Mesenchymal stem cell (in vitro differentiated cells and primary cell): ENCODE measurements around the gene PAPOLG.
A peak's percentile ranks its signal among the peaks of the same experiment; 100 is the strongest.

Source experiments
- DNase-seq: peaks from one replicate; pipeline ENCODE4 v3.0.0-alpha.2; 2013
- H2AFZ ChIP-seq: one replicate; pipeline ENCODE4 v1.6.1; 2013; ENCODE audit warnings: low read depth, mild to moderate bottlenecking, control low read depth, inconsistent platforms, low read length, moderate library complexity
- H2AK5ac ChIP-seq: 2 replicates; pipeline ENCODE4 v1.6.1; 2013; ENCODE audit warnings: low read length, moderate library complexity, mild to moderate bottlenecking, inconsistent platforms; ENCODE audit not compliant: severe bottlenecking
- H2BK120ac ChIP-seq: one replicate; pipeline ENCODE4 v1.6.1; 2013; ENCODE audit warnings: low read depth, mild to moderate bottlenecking, inconsistent platforms, low read length, moderate library complexity
- H2BK12ac ChIP-seq, 2 experiments: one replicate each; pipeline ENCODE4 v1.6.1; 2013; ENCODE audit warnings: inconsistent platforms in 2 of 2, low read length in 2 of 2, mild to moderate bottlenecking in 2 of 2, moderate library complexity in 2 of 2, control low read depth in 1 of 2
- H2BK15ac ChIP-seq: one replicate; pipeline ENCODE4 v1.6.1; 2013; ENCODE audit warnings: mild to moderate bottlenecking, low read depth, inconsistent platforms; ENCODE audit not compliant: poor library complexity, severe bottlenecking
- H2BK5ac ChIP-seq: 2 replicates; pipeline ENCODE4 v1.6.1; 2013; ENCODE audit warnings: low read depth, mild to moderate bottlenecking, low read length, control low read depth, inconsistent platforms; ENCODE audit not compliant: poor library complexity, severe bottlenecking
- H3K14ac ChIP-seq, 2 experiments: one replicate each; pipeline ENCODE4 v1.6.1; 2013; ENCODE audit warnings: inconsistent platforms in 2 of 2, low read length in 2 of 2, control low read depth in 1 of 2, mild to moderate bottlenecking in 1 of 2, moderate library complexity in 1 of 2
- H3K18ac ChIP-seq, 2 experiments: one replicate each; pipeline ENCODE4 v1.6.1; 2013; ENCODE audit warnings: inconsistent platforms in 2 of 2, low read length in 2 of 2, control low read depth in 1 of 2, low read depth in 1 of 2, mild to moderate bottlenecking in 1 of 2
- H3K23ac ChIP-seq, 2 experiments: one replicate each; pipeline ENCODE4 v1.6.1; 2013; ENCODE audit warnings: inconsistent platforms in 2 of 2, low read length in 2 of 2, mild to moderate bottlenecking in 2 of 2, moderate library complexity in 2 of 2, control low read depth in 1 of 2
- H3K27ac ChIP-seq: 2 replicates; pipeline ENCODE4 v1.5.1; 2013; ENCODE audit warnings: mild to moderate bottlenecking, moderate library complexity, low read length, control low read depth, inconsistent platforms; ENCODE audit not compliant: poor library complexity, severe bottlenecking
- H3K27me3 ChIP-seq, 2 experiments: 2 replicates each; pipeline versions ENCODE4 v1.6.1 to v1.7.0; 2013; ENCODE audit warnings: low read length in 2 of 2, mild to moderate bottlenecking in 2 of 2, moderate library complexity in 2 of 2, control low read depth in 1 of 2, inconsistent platforms in 1 of 2; ENCODE audit not compliant: control insufficient read depth in 1 of 2, insufficient read depth in 1 of 2
- H3K36me3 ChIP-seq, 2 experiments: 2 replicates each; pipeline versions ENCODE4 v1.6.1 to v1.7.0; 2013; ENCODE audit warnings: low read length in 2 of 2, control low read depth in 1 of 2, inconsistent platforms in 1 of 2, low read depth in 1 of 2, mild to moderate bottlenecking in 1 of 2; ENCODE audit not compliant: insufficient read depth in 2 of 2, control insufficient read depth in 1 of 2
- H3K4ac ChIP-seq, 2 experiments: one replicate each; pipeline ENCODE4 v1.6.1; 2013; ENCODE audit warnings: inconsistent platforms in 2 of 2, low read length in 2 of 2, mild to moderate bottlenecking in 2 of 2, moderate library complexity in 2 of 2, control low read depth in 1 of 2, low read depth in 1 of 2
- H3K4me1 ChIP-seq: 2 replicates; pipeline ENCODE4 v1.6.1; 2013; ENCODE audit warnings: low read depth, low read length, control low read depth; ENCODE audit not compliant: control insufficient read depth, insufficient read depth
- H3K4me2 ChIP-seq: 2 replicates; pipeline ENCODE4 v1.6.1; 2013; ENCODE audit warnings: low read length, mild to moderate bottlenecking, inconsistent platforms; ENCODE audit not compliant: poor library complexity, severe bottlenecking
- H3K4me3 ChIP-seq, 2 experiments: 2 replicates each; pipeline versions ENCODE4 v1.5.1 to v1.7.0; 2013; ENCODE audit warnings: low read length in 2 of 2, mild to moderate bottlenecking in 2 of 2, control low read depth in 1 of 2, low read depth in 1 of 2; ENCODE audit not compliant: insufficient read depth in 1 of 2
- H3K79me1 ChIP-seq: replicated peaks from 2 replicates; pipeline ENCODE4 v1.6.1; 2013; ENCODE audit warnings: mild to moderate bottlenecking, control low read depth, low read length, inconsistent platforms; ENCODE audit not compliant: poor library complexity, severe bottlenecking
- H3K9ac ChIP-seq: 2 replicates; pipeline ENCODE4 v1.7.0; 2013; ENCODE audit warnings: mild to moderate bottlenecking, low read length, moderate library complexity
- H3K9me3 ChIP-seq: 2 replicates; pipeline ENCODE4 v1.7.0; 2013; ENCODE audit warnings: mild to moderate bottlenecking, low read length; ENCODE audit not compliant: control insufficient read depth
- H4K8ac ChIP-seq: one replicate; pipeline ENCODE4 v1.6.1; 2013; ENCODE audit warnings: inconsistent platforms, mild to moderate bottlenecking, low read length, moderate library complexity
- H4K91ac ChIP-seq: one replicate; pipeline ENCODE4 v1.6.1; 2013; ENCODE audit warnings: mild to moderate bottlenecking, low read length, inconsistent platforms
- WGBS: methylation state at CpG from one replicate; pipeline ENCODE4 v1.1.7; 2013; ENCODE audit warnings: mixed read lengths; 5-methylcytosine and 5-hydroxymethylcytosine counted together

PAPOLG gene

GRCh38 chr2:60821587-60822302 is 65.7 kb downstream of the PAPOLG start:
- Histone ChIP-seq H3K79me1 (no peaks in the 10 kb centered on the region), H3K27me3 (peaks cover 3 to 30% of the 10 kb centered on the region in 2 experiments), H2AK5ac (no peak overlapping the region), H4K91ac (no peak overlapping the region), H2BK5ac (no peak overlapping the region), H3K9me3 (no peaks in the 10 kb centered on the region), H4K8ac (no peak overlapping the region), H3K18ac (no peak overlapping the region), H3K4me2 (no peak overlapping the region), H3K14ac (no peak overlapping the region), H2BK15ac (no peak overlapping the region), H3K9ac (no peak overlapping the region), H2BK12ac (no peak overlapping the region), H3K4me3 (no peak overlapping the region), H3K4me1 (no peaks in the 10 kb centered on the region), H3K23ac (no peak overlapping the region), H3K36me3 (no peaks in the 10 kb centered on the region), H3K27ac (no peak overlapping the region), H2AFZ (no peak overlapping the region), H3K4ac (no peak overlapping the region), H2BK120ac (no peak overlapping the region)
- DNase-seq = no peak
- 91% methylated on average over 4 of the region's 6 CpGs for WGBS

- no peak overlapping the region for H3K18ac ChIP-seq
- H2BK5ac ChIP-seq = no peak overlapping the region
- H3K9ac ChIP-seq = no peak overlapping the region
- no peak overlapping the region for H3K4me2 ChIP-seq
- H3K36me3 ChIP-seq = no peaks in the 10 kb centered on the region
- no peaks in the 10 kb centered on the region for H3K4me1 ChIP-seq
- no peak overlapping the region for H2BK15ac ChIP-seq
- no peak overlapping the region for H3K23ac ChIP-seq
- no peak overlapping the region for H2AK5ac ChIP-seq
- no peak overlapping the region for H2BK120ac ChIP-seq
- no peak overlapping the region for H4K91ac ChIP-seq
- no peak overlapping the region for H3K4me3 ChIP-seq
- H3K4ac ChIP-seq = no peak overlapping the region
- no peak overlapping the region for H3K14ac ChIP-seq
- 91% methylated on average over 4 of the region's 4 CpGs for WGBS
- H2AFZ ChIP-seq = no peak overlapping the region
- no peak overlapping the region for H2BK12ac ChIP-seq
- H4K8ac ChIP-seq = no peak overlapping the region
- H3K9me3 ChIP-seq = no peaks in the 10 kb centered on the region
- no peak overlapping the region for H3K27ac ChIP-seq
- no peaks in the 10 kb centered on the region for H3K79me1 ChIP-seq
- no peak for DNase-seq
- H3K27me3 ChIP-seq = peaks cover 3 to 26% of the 10 kb centered on the region in 2 experiments
These were observed 66.9 kb downstream of the PAPOLG start for GRCh38 chr2:60822987-60823386.

- 93% methylated on average over 8 of the region's 10 CpGs for WGBS
- Histone ChIP-seq H2BK12ac (no peak overlapping the region), H2AK5ac (no peak overlapping the region), H4K8ac (no peak overlapping the region), H3K14ac (no peak overlapping the region), H2BK5ac (no peak overlapping the region), H2BK15ac (no peak overlapping the region), H3K4me1 (no peaks in the 10 kb centered on the region), H2AFZ (no peak overlapping the region), H3K27me3 (peaks cover 7 to 30% of the 10 kb centered on the region in 2 experiments), H3K4me2 (no peak overlapping the region), H3K36me3 (no peaks in the 10 kb centered on the region), H3K4me3 (no peak overlapping the region), H3K9ac (no peak overlapping the region), H3K9me3 (no peaks in the 10 kb centered on the region), H2BK120ac (no peak overlapping the region), H3K79me1 (no peaks in the 10 kb centered on the region), H3K4ac (no peak overlapping the region), H3K27ac (no peak overlapping the region), H3K18ac (no peak overlapping the region), H3K23ac (no peak overlapping the region), H4K91ac (no peak overlapping the region)
- no peak for DNase-seq
These were observed 67.7 kb downstream of the PAPOLG start for GRCh38 chr2:60823694-60824305.

- H4K8ac ChIP-seq = no peak overlapping the region
- no peak overlapping the region for H2BK120ac ChIP-seq
- H3K36me3 ChIP-seq = no peaks in the 10 kb centered on the region
- no peak overlapping the region for H3K9ac ChIP-seq
- 48% methylated on average over 2 of the region's 2 CpGs for WGBS
- no peaks in the 10 kb centered on the region for H3K9me3 ChIP-seq
- no peak overlapping the region for H3K27ac ChIP-seq
- H3K4me1 ChIP-seq = no peaks in the 10 kb centered on the region
- DNase-seq = no peak
- H2BK15ac ChIP-seq = no peak overlapping the region
- no peak overlapping the region for H2AFZ ChIP-seq
- H3K79me1 ChIP-seq = no peaks in the 10 kb centered on the region
- no peak overlapping the region for H3K4me2 ChIP-seq
- no peak overlapping the region for H2BK12ac ChIP-seq
- no peak overlapping the region for H3K4ac ChIP-seq
- H3K18ac ChIP-seq = no peak overlapping the region
- no peak overlapping the region for H2BK5ac ChIP-seq
- H3K4me3 ChIP-seq = no peak overlapping the region
- H3K27me3 ChIP-seq = peaks cover 11 to 36% of the 10 kb centered on the region in 2 experiments
- H3K14ac ChIP-seq = peak overlapping the region in 1 of 2 experiments; percentile 7
- H2AK5ac ChIP-seq = no peak overlapping the region
- no peak overlapping the region for H4K91ac ChIP-seq
- H3K23ac ChIP-seq = no peak overlapping the region
These were observed 69.6 kb downstream of the PAPOLG start for GRCh38 chr2:60825666-60826065.
